OCI-LY3 (cell line): ENCODE data around the gene RAI1.

Experiments
- EZH2phosphoT487 ChIP-seq: fragments of 200-600 bp; shearing (Covaris generic); IDR thresholded peaks from 2 replicates; pipeline ENCODE4 v1.6.1; 2018; ENCODE audit warnings: antibody characterized with exemption, mixed run types, low read depth
- TF ChIP-seq, protein P1 (sequence below): fragments of 200-600, 300-600 bp; sonication (generic); IDR thresholded peaks from 2 replicates; pipeline ENCODE4 v1.5.1; 2014; ENCODE audit warnings: antibody characterized with exemption, low read length, low read depth

DNA sequence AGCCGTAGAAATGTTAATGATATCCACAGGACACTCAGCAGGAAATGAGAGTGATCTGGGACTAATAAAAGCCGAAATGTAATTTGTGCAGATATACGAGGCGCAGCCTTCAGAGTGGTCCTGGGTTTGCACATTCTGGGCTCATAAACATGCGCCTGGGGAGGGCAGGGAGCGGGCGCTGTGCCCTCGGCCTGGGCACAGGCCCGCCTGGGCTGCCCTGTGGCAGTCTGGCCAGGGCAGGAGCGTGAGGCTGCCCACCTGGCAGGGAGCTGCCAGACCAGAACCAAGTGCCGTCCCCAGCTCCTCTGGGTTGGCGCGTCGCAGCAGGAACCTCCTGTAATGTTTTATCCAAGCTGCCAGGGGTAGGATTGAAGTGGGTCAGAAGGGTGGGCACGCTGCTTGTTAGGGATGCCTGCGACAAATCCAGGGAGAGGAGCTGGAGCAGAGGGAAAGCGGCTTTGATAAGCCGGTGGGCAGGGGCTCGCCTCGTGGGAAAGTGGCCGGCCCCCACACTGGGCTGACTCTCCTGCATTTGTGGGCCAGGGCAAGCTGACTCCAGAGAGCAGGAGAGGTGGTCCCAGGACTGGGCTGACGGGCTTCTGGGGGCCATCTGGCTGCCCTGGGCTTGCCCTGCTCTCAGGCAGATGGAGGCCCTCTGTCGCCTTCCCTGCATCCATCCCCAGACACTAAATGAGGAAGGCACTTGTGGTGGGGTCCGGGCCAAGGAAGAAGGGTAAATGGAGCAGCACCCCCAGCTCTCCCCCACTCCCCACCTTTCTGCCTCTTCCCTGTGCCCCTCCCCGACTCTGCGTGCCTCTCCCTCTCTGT lies 109.6 kb downstream of the RAI1 start:
- no peak for TF ChIP-seq EZH2phosphoT487
- TF ChIP-seq, protein P1, sequence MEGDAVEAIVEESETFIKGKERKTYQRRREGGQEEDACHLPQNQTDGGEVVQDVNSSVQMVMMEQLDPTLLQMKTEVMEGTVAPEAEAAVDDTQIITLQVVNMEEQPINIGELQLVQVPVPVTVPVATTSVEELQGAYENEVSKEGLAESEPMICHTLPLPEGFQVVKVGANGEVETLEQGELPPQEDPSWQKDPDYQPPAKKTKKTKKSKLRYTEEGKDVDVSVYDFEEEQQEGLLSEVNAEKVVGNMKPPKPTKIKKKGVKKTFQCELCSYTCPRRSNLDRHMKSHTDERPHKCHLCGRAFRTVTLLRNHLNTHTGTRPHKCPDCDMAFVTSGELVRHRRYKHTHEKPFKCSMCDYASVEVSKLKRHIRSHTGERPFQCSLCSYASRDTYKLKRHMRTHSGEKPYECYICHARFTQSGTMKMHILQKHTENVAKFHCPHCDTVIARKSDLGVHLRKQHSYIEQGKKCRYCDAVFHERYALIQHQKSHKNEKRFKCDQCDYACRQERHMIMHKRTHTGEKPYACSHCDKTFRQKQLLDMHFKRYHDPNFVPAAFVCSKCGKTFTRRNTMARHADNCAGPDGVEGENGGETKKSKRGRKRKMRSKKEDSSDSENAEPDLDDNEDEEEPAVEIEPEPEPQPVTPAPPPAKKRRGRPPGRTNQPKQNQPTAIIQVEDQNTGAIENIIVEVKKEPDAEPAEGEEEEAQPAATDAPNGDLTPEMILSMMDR, result no peak
